ENCODE data around the gene FASN.

The FASN gene

DNA sequence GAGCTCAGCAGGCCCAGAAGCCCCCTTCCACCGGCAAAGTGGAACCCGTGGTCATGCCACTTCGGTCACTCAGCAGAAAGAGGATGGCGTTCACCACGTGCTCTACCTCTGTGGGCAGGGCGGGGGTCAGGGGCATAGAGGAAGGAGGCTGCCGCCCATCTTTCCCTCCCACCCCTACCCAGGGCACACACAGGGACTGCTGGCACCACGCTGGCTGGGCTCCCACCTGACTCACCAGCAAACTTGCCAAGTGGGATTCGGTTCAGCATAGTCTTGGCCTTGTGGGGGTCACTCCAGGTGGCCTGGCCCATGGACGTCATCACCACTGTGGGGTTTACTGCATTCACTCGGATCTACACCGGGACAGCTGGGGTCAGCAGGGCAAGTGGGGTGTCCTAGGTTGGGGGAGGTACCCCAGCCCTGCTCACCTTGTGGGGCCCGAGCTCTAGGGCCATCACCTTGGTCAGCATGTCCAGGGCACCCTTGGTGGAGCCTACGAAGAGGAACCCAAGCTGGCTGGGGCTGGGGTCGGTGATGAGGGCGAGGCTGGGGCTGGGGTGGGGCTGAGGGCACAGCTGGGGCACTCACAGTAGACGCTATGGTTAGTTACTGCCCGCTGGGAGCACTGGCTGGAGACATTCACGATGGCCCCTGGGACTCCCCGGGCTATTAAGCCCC lies 61.9 kb downstream of the FASN start:
- Histone ChIP-seq H3K9me3 (ENCODE audit: control insufficient read depth, low read length) (no peaks in the 10 kb centered on the region), H3K4me3 (ENCODE audit: low read depth, low read length) (peak overlapping the region; percentile 87), H3K27ac (peak overlapping the region; percentile 86), H3K79me2 (no peaks in the 10 kb centered on the region), H3K4me1 (peaks cover 4% of the 10 kb centered on the region), H3K36me3 (ENCODE audit: control insufficient read depth, insufficient read depth, low read length) (no peaks in the 10 kb centered on the region), H3K9ac (no peak overlapping the region), H2AFZ (no peak overlapping the region), H3K4me2 (ENCODE audit: low read length) (peak overlapping the region; percentile 95), H3K27me3 (ENCODE audit: control insufficient read depth, insufficient read depth, low read length) (no peaks in the 10 kb centered on the region)
- TF ChIP-seq CTCF (IDR thresholded peaks at IDR 0.05) = no peak

- no peaks in the 10 kb centered on the region for H3K27me3 ChIP-seq (ENCODE audit: control insufficient read depth, insufficient read depth, low read length)
- H3K79me2 ChIP-seq = no peaks in the 10 kb centered on the region
- no peak overlapping the region for H3K4me2 ChIP-seq (ENCODE audit: low read length)
- TF ChIP-seq CTCF (IDR thresholded peaks at IDR 0.05) = no peak
- no peak overlapping the region for H3K9ac ChIP-seq
- no peak overlapping the region for H2AFZ ChIP-seq
- peaks cover 4% of the 10 kb centered on the region for H3K4me1 ChIP-seq
- no peaks in the 10 kb centered on the region for H3K9me3 ChIP-seq (ENCODE audit: control insufficient read depth, low read length)
- no peaks in the 10 kb centered on the region for H3K36me3 ChIP-seq (ENCODE audit: control insufficient read depth, insufficient read depth, low read length)
- no peak overlapping the region for H3K27ac ChIP-seq
- no peak overlapping the region for H3K4me3 ChIP-seq (ENCODE audit: low read depth, low read length)
These were observed 62.5 kb downstream of the FASN start for GRCh38 chr17:82035488-82035887.

DNA sequence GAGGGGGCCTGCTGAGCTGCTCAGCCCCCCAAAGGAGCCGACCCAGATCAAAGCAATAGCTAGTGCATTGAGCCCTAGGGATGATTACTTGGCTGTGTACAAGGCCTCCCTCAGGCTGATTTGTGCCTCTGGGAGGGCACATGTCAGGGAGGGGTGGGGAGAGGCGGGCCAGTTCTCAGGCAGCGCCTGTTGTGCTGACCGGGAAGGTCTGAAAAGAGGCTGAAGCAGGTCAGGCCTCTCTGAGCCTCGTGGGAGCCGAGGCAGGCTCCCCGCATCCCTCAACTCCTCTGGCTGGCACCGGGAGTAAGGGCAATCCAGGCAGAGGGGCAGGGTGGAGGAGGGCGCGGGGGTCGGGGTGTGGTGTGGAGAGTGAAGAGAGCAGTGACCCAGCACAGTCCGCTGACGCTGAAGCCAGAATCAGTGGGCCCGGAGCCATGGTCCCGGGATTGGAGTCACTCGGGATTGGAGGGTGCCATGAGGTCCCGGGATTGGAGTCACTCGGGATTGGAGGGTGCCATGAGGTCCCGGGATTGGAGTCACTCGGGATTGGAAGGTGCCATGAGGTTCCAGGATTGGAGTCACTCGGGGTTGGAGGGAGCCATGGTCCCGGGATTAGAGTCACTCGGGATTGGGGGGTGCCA lies 63.5 kb downstream of the FASN start:
- no peak overlapping the region for H3K4me3 ChIP-seq (ENCODE audit: low read depth, low read length)
- H3K9ac ChIP-seq = no peak overlapping the region
- no peaks in the 10 kb centered on the region for H3K36me3 ChIP-seq (ENCODE audit: control insufficient read depth, insufficient read depth, low read length)
- no peaks in the 10 kb centered on the region for H3K79me2 ChIP-seq
- H3K9me3 ChIP-seq (ENCODE audit: control insufficient read depth, low read length) = no peaks in the 10 kb centered on the region
- H3K27me3 ChIP-seq (ENCODE audit: control insufficient read depth, insufficient read depth, low read length) = no peaks in the 10 kb centered on the region
- peaks cover 10% of the 10 kb centered on the region for H3K4me1 ChIP-seq
- TF ChIP-seq CTCF (IDR thresholded peaks at IDR 0.05) = no peak
- H3K27ac ChIP-seq = no peak overlapping the region
- H2AFZ ChIP-seq = no peak overlapping the region
- H3K4me2 ChIP-seq (ENCODE audit: low read length) = no peak overlapping the region

GRCh38 chr17:82033359-82034085 lies 64.5 kb downstream of the FASN start:
- H3K4me1 ChIP-seq = peaks cover 10% of the 10 kb centered on the region
- no peak overlapping the region for H3K27ac ChIP-seq
- no peaks in the 10 kb centered on the region for H3K27me3 ChIP-seq (ENCODE audit: control insufficient read depth, insufficient read depth, low read length)
- no peak overlapping the region for H3K4me2 ChIP-seq (ENCODE audit: low read length)
- no peaks in the 10 kb centered on the region for H3K79me2 ChIP-seq
- no peaks in the 10 kb centered on the region for H3K36me3 ChIP-seq (ENCODE audit: control insufficient read depth, insufficient read depth, low read length)
- H3K4me3 ChIP-seq (ENCODE audit: low read depth, low read length) = no peak overlapping the region
- no peak overlapping the region for H2AFZ ChIP-seq
- no peaks in the 10 kb centered on the region for H3K9me3 ChIP-seq (ENCODE audit: control insufficient read depth, low read length)
- no peak overlapping the region for H3K9ac ChIP-seq
- no peak for TF ChIP-seq CTCF (IDR thresholded peaks at IDR 0.05)
